ENCODE results near the gene ZNF467. TPM values are rescaled to one million over a fixed set of nuclear protein-coding genes. Genes with fewer than 3 reads are reported as not detected.

Gene ZNF467
- total RNA-seq, 2 donors from 2014 or later, result 0.91 to 2.5 TPM

DNA sequence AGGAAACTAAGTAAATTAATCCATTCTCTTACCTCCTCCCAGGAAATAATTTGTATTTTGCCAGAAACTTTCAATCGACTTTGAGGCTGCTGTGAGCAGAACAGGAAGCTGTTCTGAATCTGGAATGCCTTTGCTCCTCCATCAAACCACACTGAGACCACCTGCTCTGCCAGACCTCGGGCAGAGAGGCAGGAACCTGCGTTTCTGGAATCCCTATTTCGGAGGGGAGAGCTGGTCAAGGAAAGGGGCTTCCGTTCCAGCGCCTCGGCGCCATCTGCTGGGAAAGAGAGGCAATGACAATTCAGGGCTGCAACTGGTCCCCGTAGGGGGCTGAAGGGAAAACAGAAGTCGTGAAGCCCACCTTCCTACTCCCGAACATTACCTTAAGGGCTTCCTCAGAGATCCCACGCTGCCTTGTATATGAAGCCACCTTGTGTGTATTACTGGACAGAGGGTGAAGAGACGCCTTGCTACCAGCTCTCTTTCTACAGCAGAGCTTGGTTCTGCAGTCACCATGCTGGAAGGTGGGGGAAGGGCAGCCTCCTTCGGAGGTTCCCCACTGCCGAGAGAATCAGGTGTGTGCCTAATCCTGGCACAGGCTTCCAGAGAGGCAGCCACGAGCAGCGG lies 31.2 kb downstream of the ZNF467 start:
- no peaks in the 10 kb centered on the region for H3K36me3 Mint-ChIP-seq (ENCODE audit: low read depth)
- Histone ChIP-seq H3K36me3 (ENCODE audit: control insufficient read depth, insufficient read depth, low read length) (no peaks in the 10 kb centered on the region), H3K27me3 (ENCODE audit: control insufficient read depth, insufficient read depth, low read length, poor library complexity, severe bottlenecking) (peaks cover 14% of the 10 kb centered on the region), H3K4me1 (ENCODE audit: control insufficient read depth, insufficient read depth, low read length) (no peaks in the 10 kb centered on the region), H3K27ac (ENCODE audit: low read depth, low read length) (no peak overlapping the region), H3K9ac (ENCODE audit: extremely low read depth, low read length, poor library complexity, severe bottlenecking) (no peak overlapping the region), H3K4me3 (ENCODE audit: low read length) (peak overlapping the region; percentile 75), H3K9me3 (ENCODE audit: control insufficient read depth, low read length) (no peaks in the 10 kb centered on the region)
- WGBS, 2 experiments (ENCODE audit: insufficient coverage in 1 of 2, insufficient read length in 1 of 2), result 3 to 4% methylated on average over 8 to 17 of the region's 17 CpGs
- no peak overlapping the region for H3K27ac Mint-ChIP-seq
- H3K4me1 Mint-ChIP-seq, result peaks cover 4% of the 10 kb centered on the region
- TF ChIP-seq CTCF (conservative IDR thresholded peaks at IDR 0.05), result peak; percentile 96
- peaks cover 47% of the 10 kb centered on the region for H3K27me3 Mint-ChIP-seq (ENCODE audit: insufficient read depth)
- no peaks in the 10 kb centered on the region for H3K9me3 Mint-ChIP-seq
- peak; percentile 92 for DNase-seq
- H3K4me3 Mint-ChIP-seq, result peak overlapping the region; percentile 53

- no peak overlapping the region for H3K27ac ChIP-seq (ENCODE audit: low read depth, low read length)
- peaks cover 11% of the 10 kb centered on the region for H3K27me3 ChIP-seq (ENCODE audit: control insufficient read depth, insufficient read depth, low read length, poor library complexity, severe bottlenecking)
- no peaks in the 10 kb centered on the region for H3K36me3 ChIP-seq (ENCODE audit: control insufficient read depth, insufficient read depth, low read length)
- DNase-seq, result no peak
- H3K4me3 ChIP-seq (ENCODE audit: low read length), result no peak overlapping the region
- TF ChIP-seq CTCF (conservative IDR thresholded peaks at IDR 0.05), result no peak
- Mint-ChIP-seq H3K27me3 (ENCODE audit: insufficient read depth) (peaks cover 43% of the 10 kb centered on the region), H3K9me3 (no peaks in the 10 kb centered on the region), H3K27ac (no peak overlapping the region), H3K36me3 (ENCODE audit: low read depth) (no peaks in the 10 kb centered on the region), H3K4me3 (no peak overlapping the region), H3K4me1 (peaks cover 4% of the 10 kb centered on the region)
- H3K9me3 ChIP-seq (ENCODE audit: control insufficient read depth, low read length), result no peaks in the 10 kb centered on the region
- no peak overlapping the region for H3K9ac ChIP-seq (ENCODE audit: extremely low read depth, low read length, poor library complexity, severe bottlenecking)
- H3K4me1 ChIP-seq (ENCODE audit: control insufficient read depth, insufficient read depth, low read length), result no peaks in the 10 kb centered on the region
- 60 to 85% methylated on average over 3 to 13 of the region's 13 CpGs for WGBS, 2 experiments (ENCODE audit: insufficient coverage in 1 of 2, insufficient read length in 1 of 2)
These were observed 31.8 kb downstream of the ZNF467 start for GRCh38 chr7:149741629-149742028.

DNA sequence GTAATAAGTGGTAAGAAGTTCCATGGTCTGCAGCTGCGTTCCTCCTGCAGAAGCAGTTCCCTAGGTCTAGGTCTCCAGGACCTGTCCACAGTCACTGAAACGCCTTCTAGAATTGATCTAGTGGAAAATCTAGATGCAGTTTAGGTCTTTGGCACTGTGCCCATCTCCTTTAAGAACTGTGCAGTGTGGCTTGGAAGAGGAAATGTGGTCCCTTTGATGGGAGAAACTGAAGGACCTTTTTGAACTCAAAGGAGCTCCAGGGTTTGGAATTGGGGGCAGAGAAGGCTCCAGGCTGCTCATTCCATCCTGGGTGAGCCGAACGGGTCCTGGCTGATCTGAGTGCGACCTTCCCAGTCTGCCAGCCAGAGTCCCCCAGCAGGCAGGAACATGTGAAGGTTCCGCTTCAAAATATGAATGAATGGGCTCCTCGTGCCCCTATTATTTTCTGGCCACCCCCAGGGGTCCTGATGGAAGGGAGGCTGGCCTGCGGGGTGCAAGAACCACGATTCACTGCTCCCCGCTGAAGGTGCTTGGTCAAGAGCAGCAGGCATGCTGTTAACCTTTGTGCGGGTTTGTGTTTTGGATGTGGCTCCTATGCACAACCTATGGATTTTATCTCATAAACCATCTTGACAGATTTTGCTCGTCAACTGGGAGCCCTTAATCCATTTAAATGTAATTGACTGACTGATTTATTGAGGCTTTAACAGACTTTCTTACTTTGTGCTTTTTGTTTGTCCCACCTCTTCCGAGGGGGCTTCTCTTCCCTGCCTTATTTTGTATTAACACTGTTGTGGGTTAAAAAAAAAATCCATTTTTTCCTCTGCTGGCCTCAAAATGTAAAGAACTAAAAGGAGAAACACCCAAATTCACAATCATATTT lies 36.7 kb downstream of the ZNF467 start:
- no peak for TF ChIP-seq CTCF (conservative IDR thresholded peaks at IDR 0.05)
- H3K27ac Mint-ChIP-seq, result no peak overlapping the region
- no peak overlapping the region for H3K27ac ChIP-seq (ENCODE audit: low read depth, low read length)
- no peak overlapping the region for H3K4me3 Mint-ChIP-seq
- H3K27me3 ChIP-seq (ENCODE audit: control insufficient read depth, insufficient read depth, low read length, poor library complexity, severe bottlenecking), result no peaks in the 10 kb centered on the region
- H3K9ac ChIP-seq (ENCODE audit: extremely low read depth, low read length, poor library complexity, severe bottlenecking), result no peak overlapping the region
- peaks cover 3% of the 10 kb centered on the region for H3K36me3 Mint-ChIP-seq (ENCODE audit: low read depth)
- H3K4me1 Mint-ChIP-seq, result no peaks in the 10 kb centered on the region
- H3K9me3 ChIP-seq (ENCODE audit: control insufficient read depth, low read length), result no peaks in the 10 kb centered on the region
- peaks cover 17% of the 10 kb centered on the region for H3K27me3 Mint-ChIP-seq (ENCODE audit: insufficient read depth)
- no peaks in the 10 kb centered on the region for H3K9me3 Mint-ChIP-seq
- DNase-seq, result no peak
- 72 to 85% methylated on average over 10 to 13 of the region's 13 CpGs for WGBS, 2 experiments (ENCODE audit: insufficient coverage in 1 of 2, insufficient read length in 1 of 2)
- no peaks in the 10 kb centered on the region for H3K36me3 ChIP-seq (ENCODE audit: control insufficient read depth, insufficient read depth, low read length)
- no peaks in the 10 kb centered on the region for H3K4me1 ChIP-seq (ENCODE audit: control insufficient read depth, insufficient read depth, low read length)
- no peak overlapping the region for H3K4me3 ChIP-seq (ENCODE audit: low read length)

All from endodermal cell (in vitro differentiated cells).